Measurements from ENCODE around the gene KCNIP2. TPM values are rescaled to one million over a fixed set of nuclear protein-coding genes. Genes with fewer than 3 reads are reported as not detected.
A peak's percentile ranks its signal among the peaks of the same experiment; 100 is the strongest.

Gene KCNIP2
- total RNA-seq, 2 experiments from 2014 or later, result 1.6 to 2.3 TPM

DNA sequence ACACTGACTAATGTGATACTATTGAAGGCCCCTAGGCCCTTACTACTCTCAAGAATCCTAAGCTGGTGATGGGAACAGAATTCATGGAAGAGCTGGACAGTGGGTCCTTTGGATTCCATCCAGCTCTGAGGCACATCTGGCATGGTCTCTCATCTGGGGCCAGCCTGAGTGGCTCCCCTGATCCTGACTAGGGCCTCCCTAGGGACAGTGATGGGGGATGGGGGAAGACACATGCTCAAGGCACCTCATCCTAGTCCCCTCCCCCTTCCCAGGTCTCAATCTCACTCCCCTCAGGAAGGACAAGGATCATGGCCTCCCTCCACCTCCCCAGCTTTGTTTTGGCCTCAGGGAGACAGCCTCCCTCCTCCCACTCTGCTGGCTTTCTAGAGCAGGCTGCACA is 1.8 kb downstream of the KCNIP2 start:
- no peaks in the 10 kb centered on the region for H3K36me3 Mint-ChIP-seq
- no peak for ATAC-seq
- CTCF ChIA-PET, result interaction anchor here (0.6 to 11.5 kb wide), 32 partner anchors 8 to 290 kb away, joined by 3 to 228 read pairs (median 6); partner anchors contain the start of genes HPS6, NPM3 and PPRC1
- H3K9me3 Mint-ChIP-seq (ENCODE audit: low read depth), result no peaks in the 10 kb centered on the region
- H3K4me3 Mint-ChIP-seq, result no peak overlapping the region
- no peak overlapping the region for H3K27ac Mint-ChIP-seq
- no peak for DNase-seq
- peaks cover 33% of the 10 kb centered on the region for H3K4me1 Mint-ChIP-seq
- peaks cover 12% of the 10 kb centered on the region for H3K27me3 Mint-ChIP-seq

GRCh38 chr10:101840741-101841453 is 2.7 kb downstream of the KCNIP2 start:
- Mint-ChIP-seq H3K27ac (peak overlapping the region; percentile 64), H3K27me3 (peaks cover 12% of the 10 kb centered on the region), H3K4me1 (peaks cover 35% of the 10 kb centered on the region), H3K4me3 (peak overlapping the region; percentile 73), H3K9me3 (ENCODE audit: low read depth) (no peaks in the 10 kb centered on the region), H3K36me3 (no peaks in the 10 kb centered on the region)
- CTCF ChIA-PET, result interaction anchor here (0.6 to 11.5 kb wide), 71 partner anchors 9 to 553 kb away, joined by 3 to 228 read pairs (median 5); partner anchors contain the start of genes HPS6, NPM3, OGA and PPRC1
- ATAC-seq (peak; percentile 77), DNase-seq (peak; percentile 86)

DNA sequence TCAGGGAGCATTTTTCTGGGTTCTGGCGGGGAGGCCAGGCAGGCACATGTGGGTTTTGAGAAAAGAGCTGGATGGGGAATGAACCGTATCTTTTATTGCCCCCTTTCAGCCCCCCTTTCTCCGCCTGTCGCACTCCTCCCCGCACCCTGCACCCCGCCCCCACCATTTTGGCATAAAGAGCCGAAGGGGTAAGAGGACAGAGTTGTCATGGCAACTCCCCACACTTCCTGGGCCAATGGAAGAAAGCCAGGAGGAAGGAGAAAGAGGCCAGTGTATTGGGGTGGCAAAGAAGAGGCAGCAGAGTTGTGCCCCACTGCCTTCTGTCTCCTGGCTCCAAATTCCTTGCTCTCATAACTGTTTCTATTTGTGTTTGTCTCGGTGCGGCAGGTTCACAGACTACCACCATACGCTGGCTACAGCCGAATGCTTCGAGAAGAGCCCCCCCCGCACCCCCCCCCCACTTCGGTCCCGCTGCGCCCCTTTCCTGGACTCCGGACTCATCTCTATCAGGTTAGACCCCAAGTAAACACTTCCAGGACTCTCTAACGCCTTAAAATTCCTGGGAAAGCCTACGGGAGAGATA is 3.4 kb downstream of the KCNIP2 start:
- peaks cover 12% of the 10 kb centered on the region for H3K27me3 Mint-ChIP-seq
- peak; percentile 65 for DNase-seq
- H3K4me1 Mint-ChIP-seq, result peaks cover 39% of the 10 kb centered on the region

DNA sequence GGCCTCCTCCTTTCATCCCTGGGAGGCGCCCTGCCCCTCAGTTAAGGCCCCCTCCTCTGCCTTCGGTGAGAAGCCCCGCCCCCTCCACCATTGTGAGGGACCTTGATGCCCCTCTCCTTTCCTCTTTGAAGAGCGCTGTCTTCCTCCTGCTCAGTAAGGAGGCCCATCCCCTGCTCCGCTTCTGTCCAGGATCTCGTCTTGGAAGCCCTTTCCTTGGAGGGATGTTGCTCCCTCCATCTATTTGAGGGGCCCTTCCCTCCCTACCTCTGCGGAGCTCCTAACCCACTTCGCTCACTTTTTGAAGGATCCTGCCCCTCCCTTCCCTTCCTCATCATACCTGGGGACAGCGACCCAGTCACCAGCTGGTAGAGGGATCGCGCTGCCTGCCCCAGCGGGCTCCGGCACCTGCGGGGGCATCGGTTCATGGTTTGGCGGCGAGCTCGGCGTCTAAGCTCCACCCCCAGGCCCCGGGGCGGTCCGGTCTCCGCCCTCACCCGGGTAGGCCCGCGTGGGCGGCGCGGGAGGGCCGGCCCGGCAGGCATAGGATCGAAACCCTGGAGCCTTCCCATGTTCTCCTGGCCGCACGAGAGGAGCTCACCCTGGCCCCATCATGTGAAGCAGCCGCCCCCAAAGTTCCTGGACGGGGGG is 4.1 kb downstream of the KCNIP2 start:
- no peaks in the 10 kb centered on the region for H3K9me3 Mint-ChIP-seq (ENCODE audit: low read depth)
- H3K4me3 Mint-ChIP-seq, result peak overlapping the region; percentile 73
- peaks cover 12% of the 10 kb centered on the region for H3K27me3 Mint-ChIP-seq
- CTCF ChIA-PET, result interaction anchor here (0.6 to 11.5 kb wide), 22 partner anchors 8 to 555 kb away, joined by 3 to 228 read pairs (median 9); partner anchors contain the start of genes HPS6, NPM3, OGA and PPRC1
- peak; percentile 64 for DNase-seq
- ATAC-seq, result peak; percentile 71
- H3K27ac Mint-ChIP-seq, result no peak overlapping the region
- peaks cover 45% of the 10 kb centered on the region for H3K4me1 Mint-ChIP-seq
- no peaks in the 10 kb centered on the region for H3K36me3 Mint-ChIP-seq

More for the DNA sequence above, 3.4 kb downstream of the KCNIP2 start:
- peak overlapping the region; percentile 73 for H3K4me3 Mint-ChIP-seq
- CTCF ChIA-PET, result interaction anchor here (0.6 to 11.5 kb wide), 66 partner anchors 9 to 554 kb away, joined by 3 to 228 read pairs (median 6); partner anchors contain the start of genes HPS6, NPM3, OGA and PPRC1
- no peaks in the 10 kb centered on the region for H3K9me3 Mint-ChIP-seq (ENCODE audit: low read depth)
- peak; percentile 8 for ATAC-seq
- H3K36me3 Mint-ChIP-seq, result no peaks in the 10 kb centered on the region
- H3K27ac Mint-ChIP-seq, result peak overlapping the region; percentile 64

GRCh38 chr10:101839002-101839401 is 4.6 kb downstream of the KCNIP2 start:
- CTCF ChIA-PET, result interaction anchor here (0.6 to 11.5 kb wide), 13 partner anchors 8 to 555 kb away, joined by 3 to 228 read pairs (median 19); partner anchors contain the start of genes HPS6, NPM3 and OGA
- H3K27ac Mint-ChIP-seq, result no peak overlapping the region

DNA sequence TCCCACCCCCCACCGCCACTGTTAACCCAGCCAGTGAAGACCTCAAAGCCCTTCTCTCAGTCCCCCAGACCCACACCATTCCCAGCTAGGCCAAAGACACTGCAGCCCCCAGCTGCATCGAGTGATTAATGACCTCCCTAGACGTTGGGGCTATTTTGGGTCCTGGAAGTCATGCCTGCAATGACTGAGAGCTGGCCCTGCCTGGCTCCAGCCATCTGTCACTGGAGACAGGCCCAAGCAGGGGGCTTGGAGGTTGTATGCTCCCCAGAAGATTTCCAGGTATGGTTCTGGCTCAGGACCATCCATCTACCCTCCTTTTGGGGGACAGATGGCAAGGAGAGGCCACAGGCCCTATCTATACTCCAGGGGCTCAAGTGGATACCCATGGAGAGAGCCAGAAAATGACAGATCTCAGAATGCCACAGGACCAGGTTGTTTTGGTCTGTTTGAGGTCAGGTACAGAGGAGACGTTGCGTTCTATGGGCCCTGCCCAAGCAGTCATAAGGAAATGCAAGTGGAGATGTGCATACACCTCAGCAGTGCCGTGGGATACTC is 5.1 kb downstream of the KCNIP2 start:
- H3K4me1 Mint-ChIP-seq, result peaks cover 49% of the 10 kb centered on the region
- DNase-seq (no peak), ATAC-seq (no peak)
- H3K4me3 Mint-ChIP-seq, result no peak overlapping the region
- no peaks in the 10 kb centered on the region for H3K36me3 Mint-ChIP-seq
- CTCF ChIA-PET, result interaction anchor here (1.2 to 11.5 kb wide), 6 partner anchors 17 to 234 kb away, joined by 4 to 228 read pairs (median 25); partner anchors contain the start of genes HPS6 and OGA
- no peak overlapping the region for H3K27ac Mint-ChIP-seq
- no peaks in the 10 kb centered on the region for H3K9me3 Mint-ChIP-seq (ENCODE audit: low read depth)
- H3K27me3 Mint-ChIP-seq, result peaks cover 8% of the 10 kb centered on the region

More at GRCh38 chr10:101839002-101839401, 4.6 kb downstream of the KCNIP2 start:
- peaks cover 46% of the 10 kb centered on the region for H3K4me1 Mint-ChIP-seq
- peaks cover 8% of the 10 kb centered on the region for H3K27me3 Mint-ChIP-seq
- H3K9me3 Mint-ChIP-seq (ENCODE audit: low read depth), result no peaks in the 10 kb centered on the region
- ATAC-seq, result no peak
- peak overlapping the region; percentile 73 for H3K4me3 Mint-ChIP-seq
- no peak for DNase-seq
- no peaks in the 10 kb centered on the region for H3K36me3 Mint-ChIP-seq

GRCh38 chr10:101837748-101838147 is 5.9 kb downstream of the KCNIP2 start:
- ATAC-seq (no peak), DNase-seq (no peak)
- H3K4me1 Mint-ChIP-seq, result peaks cover 46% of the 10 kb centered on the region
- no peak overlapping the region for H3K27ac Mint-ChIP-seq
- no peaks in the 10 kb centered on the region for H3K36me3 Mint-ChIP-seq
- CTCF ChIA-PET, result interaction anchor here (0.9 to 11.5 kb wide), 14 partner anchors 10 to 235 kb away, joined by 3 to 228 read pairs (median 8); partner anchors contain the start of genes HPS6 and OGA
- H3K9me3 Mint-ChIP-seq (ENCODE audit: low read depth), result no peaks in the 10 kb centered on the region
- H3K4me3 Mint-ChIP-seq, result no peak overlapping the region
- peaks cover 3% of the 10 kb centered on the region for H3K27me3 Mint-ChIP-seq

- no peak overlapping the region for H3K27ac Mint-ChIP-seq
- DNase-seq (no peak), ATAC-seq (no peak)
- no peaks in the 10 kb centered on the region for H3K9me3 Mint-ChIP-seq (ENCODE audit: low read depth)
- no peaks in the 10 kb centered on the region for H3K36me3 Mint-ChIP-seq
- H3K27me3 Mint-ChIP-seq, result no peaks in the 10 kb centered on the region
- peaks cover 49% of the 10 kb centered on the region for H3K4me1 Mint-ChIP-seq
- CTCF ChIA-PET, result interaction anchor here (0.6 to 11.5 kb wide), 26 partner anchors 8 to 1934 kb away, joined by 3 to 228 read pairs (median 5); partner anchors contain the start of genes HPS6, KCNIP2, NPM3 and OGA
- no peak overlapping the region for H3K4me3 Mint-ChIP-seq
Observed at GRCh38 chr10:101835362-101835761, 8.2 kb downstream of the KCNIP2 start.

DNA sequence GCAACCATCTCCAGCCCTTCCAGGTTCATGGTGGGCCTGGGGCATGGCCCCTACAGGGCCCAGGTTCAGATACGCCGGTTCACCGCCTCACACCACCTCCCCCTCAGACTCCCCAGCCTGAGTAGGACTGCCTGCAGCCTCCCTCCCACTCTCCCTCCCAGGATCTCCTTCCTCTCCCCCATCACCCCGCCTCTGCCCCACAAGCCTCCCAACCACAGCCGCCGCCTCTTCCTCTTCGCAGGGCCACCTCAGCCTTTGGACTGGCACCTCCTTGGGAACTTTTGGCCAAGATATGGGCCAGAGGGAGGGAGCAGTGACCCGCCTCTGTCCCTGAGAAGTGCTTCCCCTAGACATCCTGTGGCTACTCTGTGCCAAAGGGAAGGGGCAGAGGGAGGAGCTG is 9.3 kb downstream of the KCNIP2 start:
- no peaks in the 10 kb centered on the region for H3K9me3 Mint-ChIP-seq (ENCODE audit: low read depth)
- no peak overlapping the region for H3K4me3 Mint-ChIP-seq

GRCh38 chr10:101833466-101833865 is 10.1 kb downstream of the KCNIP2 start:
- Mint-ChIP-seq H3K36me3 (no peaks in the 10 kb centered on the region), H3K9me3 (ENCODE audit: low read depth) (no peaks in the 10 kb centered on the region), H3K4me1 (peaks cover 48% of the 10 kb centered on the region), H3K27me3 (no peaks in the 10 kb centered on the region), H3K27ac (peak overlapping the region; percentile 26), H3K4me3 (no peak overlapping the region)
- ATAC-seq (no peak), DNase-seq (no peak)
- CTCF ChIA-PET, result interaction anchor here (1.6 to 11.5 kb wide), 3 partner anchors 12 to 239 kb away, joined by 3 to 228 read pairs (median 5); partner anchors contain the start of gene HPS6

More for the DNA sequence above, 9.3 kb downstream of the KCNIP2 start:
- Mint-ChIP-seq H3K27me3 (no peaks in the 10 kb centered on the region), H3K4me1 (peaks cover 51% of the 10 kb centered on the region), H3K36me3 (no peaks in the 10 kb centered on the region), H3K27ac (peak overlapping the region; percentile 35)
- CTCF ChIA-PET, result interaction anchor here (0.9 to 11.5 kb wide), 4 partner anchors 9 to 238 kb away, joined by 3 to 228 read pairs (median 6); partner anchors contain the start of genes HPS6 and KCNIP2
- DNase-seq (no peak), ATAC-seq (no peak)

GRCh38 chr10:101832325-101832771 is 11.3 kb downstream of the KCNIP2 start:
- Mint-ChIP-seq H3K4me3 (no peak overlapping the region), H3K27ac (no peak overlapping the region)
- no peak for DNase-seq

GRCh38 chr10:101831169-101831811 is 12.3 kb downstream of the KCNIP2 start:
- Mint-ChIP-seq H3K27ac (peak overlapping the region; percentile 88), H3K9me3 (ENCODE audit: low read depth) (no peaks in the 10 kb centered on the region), H3K4me3 (peak overlapping the region; percentile 75), H3K36me3 (peaks cover 2% of the 10 kb centered on the region), H3K27me3 (no peaks in the 10 kb centered on the region), H3K4me1 (peaks cover 48% of the 10 kb centered on the region)
- ATAC-seq (no peak), DNase-seq (no peak)
- CTCF ChIA-PET, result interaction anchor here (0.6 to 2.3 kb wide), 4 partner anchors 9 to 138 kb away, joined by 3 to 19 read pairs (median 5); partner anchors contain the start of gene OGA

More at GRCh38 chr10:101832325-101832771, 11.3 kb downstream of the KCNIP2 start:
- Mint-ChIP-seq H3K9me3 (ENCODE audit: low read depth) (no peaks in the 10 kb centered on the region), H3K4me1 (peaks cover 48% of the 10 kb centered on the region), H3K27me3 (no peaks in the 10 kb centered on the region), H3K36me3 (peaks cover 2% of the 10 kb centered on the region)
- ATAC-seq, result no peak
- CTCF ChIA-PET, result interaction anchor here (0.6 to 2.3 kb wide), 5 partner anchors 8 to 286 kb away, joined by 3 to 19 read pairs (median 3); no protein-coding TSS in a partner anchor

Data from activated CD8-positive, alpha-beta memory T cell treated with anti-CD3 and anti-CD28 coated beads, Interleukin-2, amount 10 ng/mL, durations not matched to agents 7 days and 5 days (primary cell).